SKM-1 treated with dmso at 0.1 percent for 144 hours (cell line): Measurements from ENCODE around the gene CCDC12.
"Not testable (repeated sequence)": the region's sequence is repeated elsewhere in the genome, so short reads cannot be mapped to it uniquely, and the experiment has no call there.

Experiments
- DNase-seq: peaks from one replicate; lab custom pipeline; 2025; ENCODE audit not compliant: unreplicated experiment; lab: John Stamatoyannopoulos, UW

Gene CCDC12

DNA sequence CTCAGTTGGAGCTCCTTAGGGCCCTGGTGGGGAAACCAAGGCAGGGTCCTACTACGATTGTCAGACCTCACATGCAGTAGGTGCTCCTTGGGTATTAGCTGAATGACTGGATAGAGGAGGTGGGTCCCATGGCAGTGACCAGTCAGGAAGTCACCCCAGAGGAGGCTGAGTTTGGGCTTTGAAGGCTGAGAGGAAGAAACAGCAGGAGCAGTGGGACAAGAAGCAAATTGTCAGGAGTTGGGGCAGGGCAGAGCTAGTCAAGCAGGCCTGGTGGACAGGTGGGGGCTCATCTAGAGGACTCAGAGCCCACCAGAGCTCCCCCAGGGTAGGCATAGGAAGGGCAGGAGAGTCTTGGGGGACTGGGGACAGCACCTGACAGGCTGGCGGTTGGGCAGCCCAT lies 6.0 kb upstream of the CCDC12 start:
- DNase-seq, result no peak

DNA sequence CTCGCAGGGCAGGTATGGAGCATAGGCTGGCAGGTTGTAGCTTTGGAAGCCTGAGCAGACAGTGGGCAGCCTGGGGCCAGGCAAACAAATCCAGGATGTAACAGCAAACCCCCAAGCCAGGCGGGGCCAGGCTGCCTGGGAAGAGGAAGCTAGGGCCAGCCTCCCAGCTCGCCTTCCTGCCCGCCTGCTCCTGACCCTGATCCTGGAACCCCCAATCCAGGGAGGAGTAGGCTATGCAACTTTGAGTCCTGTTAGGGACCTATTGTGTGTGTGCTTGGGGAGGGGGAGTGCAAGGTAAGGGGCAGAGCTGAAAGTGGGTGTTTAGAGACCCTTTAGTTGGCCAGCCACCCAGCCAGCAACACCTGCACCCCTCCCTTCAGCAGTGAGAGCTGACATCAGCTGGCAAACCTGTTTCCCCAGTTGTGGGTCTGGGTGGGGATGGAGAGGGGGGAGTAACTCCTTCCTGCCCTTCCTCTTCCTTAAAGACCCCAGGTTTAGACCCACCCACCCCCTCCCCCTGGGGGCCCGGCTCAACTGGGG lies 5.5 kb upstream of the CCDC12 start:
- DNase-seq, result no peak

DNA sequence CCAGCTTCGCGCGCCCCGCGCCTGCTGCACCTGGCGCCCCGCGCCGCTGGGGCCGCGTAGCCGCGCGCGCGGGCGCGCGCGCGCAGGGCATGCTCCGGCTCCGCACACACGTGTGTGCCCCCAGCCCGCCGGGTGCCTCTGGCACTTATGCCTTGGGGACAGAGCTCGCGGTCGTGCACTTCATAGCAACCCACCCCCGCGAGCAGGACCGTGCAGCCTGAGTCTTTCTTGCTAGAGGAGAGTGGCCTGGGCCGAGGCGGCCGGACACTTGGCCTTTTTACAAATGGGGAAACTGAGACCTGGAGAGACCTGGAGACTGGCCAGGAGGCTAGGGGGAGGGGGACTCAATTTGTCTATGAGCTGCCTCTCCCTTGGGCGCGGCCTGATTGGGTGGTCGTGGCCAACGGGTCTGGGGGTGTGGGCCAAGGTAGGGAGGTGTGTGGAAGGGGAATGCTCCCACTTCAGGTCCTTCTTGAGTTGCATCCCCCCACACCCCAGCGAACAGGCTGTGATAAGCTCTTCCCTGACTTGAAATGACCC lies 3.5 kb upstream of the CCDC12 start:
- no peak for DNase-seq

DNA sequence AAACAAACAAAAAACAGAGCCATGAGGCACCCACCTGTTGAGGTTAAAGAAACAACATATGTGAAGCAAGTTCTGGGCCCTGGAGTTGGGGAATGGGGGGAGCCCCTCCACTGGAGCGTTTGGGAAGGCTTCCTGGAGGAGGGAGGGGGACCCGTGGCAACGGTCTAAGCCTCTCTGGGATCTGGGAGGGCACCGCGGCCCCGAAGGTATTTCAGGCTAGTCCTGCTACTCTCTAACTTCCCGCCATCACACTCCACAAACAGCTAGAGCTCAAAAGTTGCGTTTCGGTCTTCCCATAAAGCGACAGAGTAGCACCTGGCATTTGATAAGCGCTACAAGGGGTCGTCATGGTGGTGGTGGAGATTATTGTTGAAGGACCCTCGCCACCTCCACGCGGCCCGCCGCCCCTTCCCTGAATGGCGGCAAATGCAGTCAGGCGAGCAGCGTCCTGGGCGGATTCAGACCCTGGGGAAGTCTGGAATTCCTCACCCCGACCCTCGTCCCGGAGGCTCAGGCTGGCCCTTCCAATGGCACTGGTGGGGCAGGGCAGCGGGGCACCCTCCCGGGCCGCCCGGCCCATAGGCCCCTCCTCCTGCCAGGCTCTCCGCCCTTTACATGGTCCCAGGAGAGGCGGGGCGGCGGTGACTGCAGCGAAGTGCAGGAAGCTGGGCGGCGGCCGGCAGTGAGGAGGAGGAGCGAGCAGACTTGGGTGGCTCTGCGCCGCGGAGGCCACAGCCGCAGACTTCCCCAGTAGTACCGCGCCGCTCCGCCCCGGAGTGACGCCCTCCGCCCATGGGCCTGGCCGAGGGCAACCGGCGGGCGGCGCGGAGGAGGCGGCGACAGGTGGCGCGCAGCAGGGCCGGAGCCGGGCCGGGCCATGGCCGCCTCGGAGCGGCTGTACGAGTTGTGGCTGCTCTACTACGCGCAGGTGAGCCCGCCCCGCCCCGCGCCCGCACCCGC lies 2.7 kb upstream of the CCDC12 start, which contains the start of gene NBEAL2:
Gene NBEAL2 (plus strand): TSS at position 682 of the 960 bp plus-strand sequence. CDS start 196 bp downstream, at position 878.
- DNase-seq, result peak; percentile 97

DNA sequence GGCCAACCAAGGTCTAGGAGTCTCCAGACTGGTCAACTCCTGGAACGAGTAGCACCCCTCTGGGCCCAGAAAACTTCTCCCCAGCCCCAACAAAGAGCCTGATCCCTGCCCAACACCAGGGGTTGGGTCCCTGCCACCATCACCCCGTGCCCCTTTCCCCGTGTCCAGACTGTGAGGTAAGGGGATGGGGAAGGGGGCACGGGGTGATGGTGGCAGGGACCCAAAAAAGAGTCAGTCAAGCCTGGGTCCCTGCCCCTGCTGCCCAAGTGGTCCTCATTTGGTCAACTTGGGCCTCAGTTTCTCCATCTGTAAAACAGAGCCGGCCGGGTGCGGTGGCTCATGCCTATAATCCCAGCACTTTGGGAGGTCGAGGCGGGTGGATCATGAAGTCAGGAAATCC lies 1.8 kb upstream of the CCDC12 start:
- no peak for DNase-seq

DNA sequence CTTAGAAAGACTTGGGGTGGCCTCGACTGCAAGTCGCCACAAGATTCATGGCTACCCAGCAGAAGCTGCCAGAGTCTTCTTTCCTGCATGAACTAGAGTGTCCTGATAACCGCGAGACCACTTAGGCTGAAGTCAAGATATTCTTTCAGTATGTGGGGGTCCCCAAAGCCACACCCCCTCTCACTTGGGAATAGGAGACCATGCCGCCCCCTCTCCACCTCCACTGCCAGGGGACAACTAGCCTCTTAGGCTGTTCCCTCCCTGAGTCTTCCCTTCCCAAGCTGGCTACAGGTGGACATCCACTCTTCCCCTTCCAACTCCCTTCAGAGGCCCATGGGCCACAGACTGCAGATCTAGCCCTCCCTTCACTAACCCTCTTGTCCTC lies 1.3 kb upstream of the CCDC12 start:
- no peak for DNase-seq

DNA sequence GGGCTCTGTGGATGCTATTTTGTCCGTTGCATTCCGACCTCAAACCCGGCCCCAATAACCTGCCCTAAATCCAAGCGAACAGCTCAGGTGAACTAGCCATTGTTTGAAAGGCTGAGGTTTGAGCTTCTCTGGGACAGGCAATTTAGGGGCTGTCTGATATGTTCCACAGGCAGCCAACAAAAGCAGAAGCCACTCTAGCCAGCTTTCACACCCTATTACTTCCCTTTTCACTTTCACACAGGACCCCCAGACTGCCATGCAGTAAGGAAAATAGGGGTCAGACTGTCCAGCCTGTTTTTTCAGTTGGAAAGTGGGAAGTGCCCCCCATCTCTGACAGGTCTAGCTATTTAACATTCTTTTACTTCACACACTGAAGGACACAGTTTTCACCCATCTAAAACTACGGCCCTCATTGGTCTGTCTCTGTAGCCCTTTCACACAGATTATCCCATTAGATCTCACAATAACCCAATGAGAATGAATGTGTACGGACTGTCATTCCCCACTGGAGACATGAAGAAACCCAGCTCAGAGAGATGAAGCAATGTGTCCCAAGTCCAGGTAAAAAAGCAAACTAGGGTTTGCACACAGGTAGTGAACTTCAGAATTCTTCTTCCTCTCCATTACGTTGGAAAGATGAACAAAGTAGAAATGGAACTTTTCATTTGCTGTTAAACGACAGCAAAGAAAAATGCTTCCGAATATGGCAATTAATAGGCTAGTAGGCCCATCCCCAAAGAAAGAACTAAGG lies 1.9 kb downstream of the CCDC12 start:
- DNase-seq, result no peak

DNA sequence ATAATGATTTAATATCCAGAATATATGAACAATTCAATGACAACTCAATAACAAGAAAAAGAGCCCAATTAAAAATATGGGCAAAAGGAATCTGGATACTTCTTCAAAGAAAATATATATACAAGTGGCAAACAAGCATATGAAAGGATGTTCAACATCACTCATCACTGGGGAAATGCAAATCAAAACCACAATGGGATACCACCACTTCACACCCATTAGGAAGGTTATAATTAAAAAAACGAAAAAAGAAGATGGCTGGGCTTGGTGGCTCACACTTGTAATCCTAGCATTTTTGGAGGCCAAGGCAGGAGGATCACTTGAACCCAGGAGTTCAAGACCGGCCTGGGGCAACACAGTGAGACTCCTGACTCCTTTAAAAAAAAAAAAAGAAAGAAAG lies 4.1 kb downstream of the CCDC12 start:
- DNase-seq, result no peak

DNA sequence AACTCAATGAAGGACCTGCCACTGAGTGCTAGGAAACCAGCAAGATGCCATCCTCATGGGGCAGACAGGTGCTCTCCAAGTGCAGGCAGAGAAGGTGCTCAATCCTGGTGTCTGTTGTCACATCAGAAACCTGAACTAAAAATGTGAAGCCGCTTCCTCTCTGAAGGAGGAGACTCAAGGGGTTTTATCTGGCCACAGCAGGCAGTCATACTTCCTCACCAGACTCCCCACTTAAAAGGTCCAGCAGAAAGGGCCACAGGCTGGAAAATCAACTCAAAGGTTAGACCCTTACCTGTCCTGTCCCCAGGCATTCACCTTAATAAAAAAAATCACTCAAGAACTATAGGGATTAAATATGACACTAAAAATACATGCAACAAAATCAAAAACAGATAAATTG lies 4.8 kb downstream of the CCDC12 start:
- DNase-seq, result no peak

DNA sequence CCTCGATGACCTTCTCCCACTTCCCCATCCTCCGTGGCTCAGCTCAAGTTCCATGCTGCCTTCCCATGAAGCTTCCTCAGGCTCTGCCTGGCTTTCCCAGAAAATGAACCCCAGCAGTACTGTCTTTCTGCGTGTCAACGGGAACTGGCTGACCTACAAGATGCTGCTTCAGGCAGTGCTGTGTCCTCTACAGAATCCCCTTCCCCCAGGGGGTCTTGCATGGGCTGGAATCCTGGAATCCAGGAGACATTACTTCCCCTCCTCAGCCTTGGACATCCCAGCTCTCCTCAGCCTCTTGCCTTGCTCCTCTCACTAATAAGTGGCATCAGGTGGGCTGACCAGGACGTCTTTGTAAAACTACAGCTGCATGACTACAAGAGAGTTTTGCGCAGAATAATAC lies 5.4 kb downstream of the CCDC12 start:
- DNase-seq, result no peak

DNA sequence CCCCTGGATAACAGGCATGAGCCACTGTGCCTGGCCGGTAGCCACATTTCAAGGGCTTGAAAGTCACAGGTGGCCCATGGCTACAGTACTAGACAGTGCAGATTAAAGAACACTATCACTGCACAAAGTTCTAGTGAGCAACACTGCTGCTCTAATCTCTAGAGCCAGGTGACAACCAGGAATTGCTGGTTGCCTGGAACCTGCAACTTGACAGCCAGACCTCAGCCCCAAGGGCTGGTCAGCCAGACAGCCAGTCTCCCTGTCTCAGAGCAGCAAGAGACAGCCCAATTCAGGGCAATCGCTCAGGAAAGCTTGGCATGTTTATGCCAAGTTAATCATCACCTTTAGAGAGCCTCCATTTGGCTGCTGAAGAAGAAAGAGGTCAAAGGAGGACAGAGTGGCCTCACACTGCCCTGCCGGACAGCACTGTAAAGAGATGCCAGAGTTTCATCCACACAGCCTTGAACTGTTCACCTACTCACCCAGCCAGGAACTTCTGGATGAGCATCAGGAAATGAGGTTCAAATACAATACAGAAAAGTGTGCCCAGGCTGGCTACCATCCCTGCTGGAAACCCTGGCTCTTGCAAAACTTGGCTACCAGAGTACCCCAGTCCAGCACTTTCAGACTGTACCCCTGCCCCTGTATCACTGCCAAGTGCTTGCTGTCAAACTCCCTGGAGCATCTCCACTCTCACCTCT lies 6.0 kb downstream of the CCDC12 start:
- DNase-seq, result no peak

DNA sequence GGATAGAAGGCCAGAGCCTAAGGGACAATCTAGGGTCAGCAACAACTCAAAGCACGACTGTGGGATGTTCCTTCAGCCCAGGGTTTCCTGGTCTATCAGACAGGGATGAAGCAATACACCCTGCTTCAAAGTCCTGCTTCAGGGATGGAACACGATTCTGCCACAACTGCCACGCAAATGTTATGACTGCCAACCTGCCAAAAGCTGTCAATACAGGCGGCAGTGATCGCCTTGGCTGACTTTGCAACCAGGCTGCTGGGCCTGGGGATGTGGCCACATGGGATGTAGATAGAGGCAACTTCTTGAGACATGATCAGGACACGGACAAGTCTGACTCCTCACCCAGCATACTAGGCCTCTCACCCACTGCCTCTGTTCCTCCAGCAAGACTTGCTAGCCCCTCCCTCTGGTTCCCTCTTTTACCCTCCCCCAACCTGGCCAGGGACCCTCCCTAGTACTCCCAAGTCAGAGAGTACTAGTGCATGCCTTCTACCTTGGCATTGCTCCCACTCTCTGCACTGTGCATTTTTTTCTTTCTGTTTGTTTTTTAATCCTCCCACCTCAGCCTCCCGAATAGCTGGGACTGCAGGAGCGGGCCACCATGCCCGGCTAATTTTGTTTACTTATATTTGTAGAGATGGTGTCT lies 7.6 kb downstream of the CCDC12 start:
- DNase-seq, result no peak

DNA sequence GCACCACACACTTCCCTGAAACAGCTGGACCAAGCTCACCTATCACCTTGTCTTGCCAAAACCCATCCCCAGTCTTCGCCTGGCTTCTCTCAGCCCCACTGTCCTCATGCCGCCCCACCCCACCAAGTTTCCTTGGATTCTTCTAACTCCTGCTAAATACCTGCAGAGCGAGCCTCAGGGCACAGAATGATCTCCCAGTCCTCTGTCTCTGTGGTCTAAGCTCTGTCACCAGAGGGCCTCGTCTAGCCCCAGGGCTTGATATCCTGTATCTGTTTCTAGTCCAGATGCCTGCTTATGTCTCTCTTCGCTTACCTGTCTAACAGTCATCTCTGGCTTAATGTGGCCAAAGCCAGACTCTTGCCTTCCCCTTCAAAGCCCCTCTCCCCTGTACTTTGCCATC lies 9.7 kb downstream of the CCDC12 start:
- DNase-seq, result no peak

DNA sequence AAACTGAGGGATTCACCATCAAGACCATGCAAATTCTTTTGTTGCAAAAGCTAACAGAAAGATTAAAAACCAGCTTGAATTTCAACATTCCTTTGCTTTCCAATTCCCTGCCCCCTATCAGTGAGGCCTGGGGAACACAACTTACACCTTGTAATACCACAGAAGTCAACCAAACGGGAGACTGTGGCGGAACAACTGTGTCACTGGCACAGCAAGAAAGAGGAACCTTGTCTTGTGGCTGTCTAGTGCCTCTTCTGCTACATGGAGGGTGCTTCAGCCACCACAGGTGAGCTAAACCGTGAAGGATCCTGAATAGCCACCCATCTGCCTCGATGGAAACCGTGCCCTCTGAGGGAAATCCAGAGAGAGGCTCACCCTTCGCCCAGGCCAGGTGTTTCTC lies 11.4 kb downstream of the CCDC12 start:
- peak; percentile 69 for DNase-seq

DNA sequence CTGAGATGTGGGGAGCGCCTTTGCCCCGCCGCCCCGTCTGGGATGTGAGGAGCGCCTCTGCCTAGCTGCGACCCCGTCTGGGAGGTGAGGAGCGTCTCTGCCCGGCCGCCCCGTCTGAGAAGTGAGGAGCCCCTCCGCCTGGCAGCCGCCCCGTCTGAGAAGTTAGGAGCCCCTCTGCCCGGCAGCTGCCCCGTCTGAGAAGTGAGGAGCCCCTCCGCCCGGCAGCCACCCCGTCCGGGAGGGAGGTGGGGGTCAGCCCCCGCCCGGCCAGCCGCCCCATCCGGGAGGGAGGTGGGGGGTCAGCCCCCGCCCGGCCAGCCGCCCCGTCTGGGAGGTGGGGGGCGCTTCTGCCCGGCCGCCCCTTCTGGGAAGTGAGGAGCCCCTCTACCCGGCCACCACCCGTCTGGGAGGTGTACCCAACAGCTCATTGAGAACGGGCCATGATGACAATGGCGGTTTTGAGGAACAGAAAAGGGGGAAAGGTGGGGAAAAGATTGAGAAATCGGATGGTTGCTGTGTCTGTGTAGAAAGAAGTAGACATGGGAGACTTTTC lies 12.4 kb downstream of the CCDC12 start:
- not testable (repeated sequence) for DNase-seq

DNA sequence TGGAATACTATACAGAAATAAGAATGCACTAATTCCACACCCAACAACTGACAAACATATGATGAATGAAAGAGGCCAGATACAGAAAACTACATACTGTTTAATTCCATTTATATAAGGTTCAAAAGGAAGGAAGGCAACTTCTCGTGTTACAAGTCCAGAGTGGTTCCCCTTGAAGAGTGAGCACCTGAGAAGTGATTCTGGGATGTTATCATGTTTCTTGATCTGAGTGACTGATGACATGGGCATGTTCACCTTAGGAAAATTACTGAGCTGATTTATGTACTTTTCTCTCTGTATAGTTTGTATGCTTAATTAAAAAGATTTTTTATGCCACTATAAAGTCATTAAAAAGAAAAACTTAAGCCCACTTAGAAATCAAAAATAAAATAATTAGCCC lies 13.6 kb downstream of the CCDC12 start:
- no peak for DNase-seq

DNA sequence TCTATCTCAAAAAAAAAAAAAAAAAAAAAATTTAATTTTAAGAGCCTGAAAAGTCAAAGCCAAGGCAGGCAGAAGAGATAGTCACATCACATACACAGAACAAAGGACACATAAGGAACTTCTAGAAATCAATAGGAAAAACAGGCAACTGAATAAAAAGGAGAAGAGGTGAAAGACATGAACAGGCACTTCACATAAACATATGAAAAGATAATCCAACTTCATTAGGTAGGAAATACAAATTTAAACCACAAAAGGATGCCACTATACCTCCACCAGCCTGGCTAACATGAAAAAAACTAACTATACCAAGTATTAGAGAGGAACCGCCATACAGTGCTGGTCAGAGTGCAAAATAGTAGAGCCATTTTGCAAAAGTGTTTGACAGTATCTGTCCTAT lies 14.1 kb downstream of the CCDC12 start:
- no peak for DNase-seq

DNA sequence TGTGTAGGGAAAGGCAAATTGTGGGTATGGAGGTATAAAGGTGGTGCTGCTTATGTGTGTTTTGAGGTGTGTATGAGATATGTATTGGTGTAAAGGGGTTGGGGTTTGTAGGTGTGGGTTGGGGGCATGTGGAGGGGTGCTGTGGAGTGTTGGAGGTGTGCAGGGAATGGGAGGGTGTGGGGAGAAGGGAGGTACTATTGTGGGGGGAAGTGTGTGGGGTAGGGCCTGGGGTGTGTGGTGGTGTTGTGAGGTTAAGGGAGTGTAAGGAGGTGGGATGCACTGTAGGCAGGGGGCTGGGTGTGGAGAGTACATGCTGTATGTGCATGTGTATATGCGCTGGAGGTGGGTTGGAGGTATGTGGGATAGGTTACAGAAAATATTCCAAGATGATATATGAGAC lies 15.7 kb downstream of the CCDC12 start:
- DNase-seq, result no peak

DNA sequence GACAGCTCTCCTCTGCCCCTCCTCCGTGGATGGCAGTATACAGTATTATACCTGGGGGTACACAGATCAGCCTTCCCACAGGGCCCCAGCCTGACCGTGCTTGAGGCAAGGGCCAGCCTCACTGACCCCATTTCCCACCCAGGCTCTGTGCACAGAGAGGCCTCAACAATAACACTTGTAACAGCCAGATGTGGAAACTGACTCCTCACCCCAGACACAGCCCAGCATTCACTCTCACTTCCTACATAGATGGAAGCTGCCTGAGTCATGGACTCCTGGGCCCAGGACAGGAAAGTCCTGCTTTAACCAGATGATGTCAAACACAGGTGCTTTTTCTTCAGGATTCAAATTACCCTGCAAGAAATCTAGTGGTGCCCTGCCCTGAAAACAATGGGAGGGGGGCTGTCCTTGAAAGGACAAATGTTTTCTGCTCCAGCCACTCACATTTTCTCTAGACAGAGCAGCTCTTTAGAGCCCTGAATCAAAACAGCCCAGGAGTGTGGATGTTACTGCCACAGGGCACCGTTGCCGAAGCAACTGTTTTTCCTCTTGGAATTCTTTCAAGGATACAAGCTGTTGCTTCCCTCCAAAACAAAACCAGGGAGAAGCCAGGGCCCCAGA lies 16.4 kb downstream of the CCDC12 start:
- DNase-seq, result no peak

DNA sequence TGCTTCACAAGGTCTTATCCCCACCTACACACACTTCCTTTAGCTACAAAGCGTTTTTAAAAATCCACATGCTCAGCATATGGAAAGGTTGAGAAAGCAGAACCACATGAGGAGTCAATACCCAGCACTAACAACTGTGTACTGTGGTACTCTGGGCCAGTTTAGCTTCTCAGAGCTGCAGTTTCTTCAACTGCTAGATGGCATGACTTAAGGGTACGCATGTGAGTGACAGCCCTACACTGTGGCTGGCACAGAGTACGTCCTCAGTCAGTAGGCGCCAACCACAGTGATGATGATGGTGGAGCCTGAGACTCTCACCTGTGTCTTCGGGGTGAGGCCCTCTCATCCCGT lies 17.4 kb downstream of the CCDC12 start:
- DNase-seq, result no peak
